OCI-LY7 (cell line): ENCODE measurements around the gene CSNK1G1.

Experiments used
- CTCF ChIP-seq: fragments of 200-600 bp; sonication (generic); conservative IDR thresholded peaks from 2 replicates; pipeline ENCODE4 v1.5.1; 2014; ENCODE audit warnings: mild to moderate bottlenecking, antibody characterized with exemption, low read length, moderate library complexity, mixed read lengths
- EZH2phosphoT487 ChIP-seq: fragments of 200-600 bp; sonication (generic); IDR thresholded peaks from 2 replicates; pipeline ENCODE4 v1.6.1; 2018; ENCODE audit warnings: low read depth, borderline replicate concordance, mild to moderate bottlenecking, mixed run types, antibody characterized with exemption, low read length, moderate library complexity, mixed read lengths

GRCh38 chr15:64275934-64276333 is 80.0 kb downstream of the CSNK1G1 start:
- TF ChIP-seq CTCF (no peak), EZH2phosphoT487 (no peak)
